ENCODE results near the gene SDK1. TPM values are rescaled to one million over a fixed set of nuclear protein-coding genes. Genes with fewer than 3 reads are reported as not detected.

The SDK1 gene
- total and polyA plus RNA-seq, 10 of the 15 experiments (the other 5 are each of a cell fraction or from before 2014, with no cell fraction given) = 0.14 to 0.33 TPM; not detected in 8

- no peaks in the 10 kb centered on the region for H4K20me1 ChIP-seq (ENCODE audit: control insufficient read depth, insufficient read depth)
- BruUV-seq (replicated peaks) = no TSS peak
- H3K4me1 ChIP-seq (ENCODE audit: control insufficient read depth, insufficient read depth, low read length) = no peaks in the 10 kb centered on the region
- DNase-seq (ENCODE audit: low read depth, low spot score) (no peak), FAIRE-seq (no peak), ATAC-seq (no peak)
- CTCF ChIA-PET = no interaction called here
- POLR2A ChIA-PET = no interaction called here
- intact Hi-C loops (cut with micrococcal nuclease; ENCODE audit: unreplicated experiment) (no loop called here), in situ Hi-C loops (cut with MboI) (no loop called here)
- no peak overlapping the region for H3K4me3 ChIP-seq
- TF ChIP-seq GATAD2B (conservative IDR thresholded peaks at IDR 0.05; ENCODE audit: low read depth) = no peak
- no peak for TF ChIP-seq ZNF384 (IDR thresholded peaks at IDR 0.05; ENCODE audit: borderline replicate concordance, low read depth, low read length)
- no peak for TF ChIP-seq HSF1 (IDR thresholded peaks at IDR 0.05; ENCODE audit: low read depth, low read length)
- no peak for TF ChIP-seq ESRRA (IDR thresholded peaks at IDR 0.05; ENCODE audit: low read length)
- no peak overlapping the region for H2AFZ ChIP-seq (ENCODE audit: control insufficient read depth, low read depth, low read length)
- 23% methylated on average over 4 of the region's 4 CpGs for WGBS (ENCODE audit: insufficient coverage, insufficient replicate concordance, low lambda C conversion rate, missing lambda C conversion rate)
- no peak overlapping the region for H3K27ac ChIP-seq (ENCODE audit: control insufficient read depth, insufficient read depth)
- H3K27me3 ChIP-seq (replicated peaks in 1 of 2; ENCODE audit: control insufficient read depth in 2 of 2, insufficient read depth in 2 of 2, low read length in 1 of 2) = no peaks in the 10 kb centered on the region
- no peaks in the 10 kb centered on the region for H3K9me3 ChIP-seq (replicated peaks; ENCODE audit: control insufficient read depth, insufficient read depth, low read length)
- H3K4me2 ChIP-seq (ENCODE audit: control insufficient read depth, insufficient read depth) = no peak overlapping the region
- no peak overlapping the region for H3K9ac ChIP-seq (ENCODE audit: control insufficient read depth, insufficient read depth, low read length)
- SMC1A ChIA-PET (ENCODE audit: uncharacterized antibody, unreplicated experiment) = no interaction called here
- RAD21 ChIA-PET (ENCODE audit: unreplicated experiment) = no interaction called here
- no peaks in the 10 kb centered on the region for H3K79me2 ChIP-seq (ENCODE audit: control insufficient read depth, insufficient read depth, low read length)
- no peaks in the 10 kb centered on the region for H3K36me3 ChIP-seq (ENCODE audit: control insufficient read depth in 2 of 2, insufficient read depth in 2 of 2, low read length in 1 of 2)
These were observed 137.3 kb downstream of the SDK1 start for GRCh38 chr7:3438352-3438751.

DNA sequence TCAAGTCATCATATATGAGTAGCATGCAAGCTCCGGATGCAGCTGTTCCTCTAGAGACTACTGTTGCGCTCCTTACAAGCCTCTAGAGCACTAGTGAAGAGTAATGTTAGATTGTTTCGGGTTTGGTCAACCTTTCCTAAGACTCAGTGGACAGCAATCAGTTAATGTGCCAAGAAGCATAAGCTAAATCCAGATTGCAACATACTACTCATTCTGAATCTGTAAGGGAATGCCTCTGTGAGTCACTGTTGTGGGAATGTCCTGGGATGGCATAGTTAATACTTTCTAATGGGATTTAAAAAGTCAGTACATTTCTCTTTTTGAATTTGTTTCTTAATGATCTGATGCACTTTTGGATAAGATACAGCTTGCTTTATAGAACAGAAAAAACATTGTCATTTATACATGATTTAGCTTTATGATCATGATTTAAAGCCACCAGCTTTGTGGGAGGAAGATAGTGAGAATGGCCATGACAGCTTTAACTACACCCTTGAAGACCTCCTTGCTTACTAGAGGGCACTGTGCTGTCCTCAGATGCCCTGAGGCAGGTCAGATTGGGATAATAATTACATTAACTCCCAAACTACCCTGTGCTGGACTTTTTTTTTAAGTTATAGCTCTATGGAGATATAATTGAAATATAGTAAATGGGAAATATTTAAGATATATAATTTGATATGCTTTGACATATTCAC is 138.4 kb downstream of the SDK1 start:
- Histone ChIP-seq H3K4me2 (ENCODE audit: control insufficient read depth, insufficient read depth) (no peak overlapping the region), H3K4me1 (ENCODE audit: control insufficient read depth, insufficient read depth, low read length) (no peaks in the 10 kb centered on the region), H2AFZ (ENCODE audit: control insufficient read depth, low read depth, low read length) (no peak overlapping the region), H3K9ac (ENCODE audit: control insufficient read depth, insufficient read depth, low read length) (no peak overlapping the region), H4K20me1 (ENCODE audit: control insufficient read depth, insufficient read depth) (no peaks in the 10 kb centered on the region), H3K79me2 (ENCODE audit: control insufficient read depth, insufficient read depth, low read length) (no peaks in the 10 kb centered on the region), H3K4me3 (no peak overlapping the region), H3K27ac (ENCODE audit: control insufficient read depth, insufficient read depth) (no peak overlapping the region), H3K36me3 (ENCODE audit: control insufficient read depth in 2 of 2, insufficient read depth in 2 of 2, low read length in 1 of 2) (no peaks in the 10 kb centered on the region), H3K27me3 (replicated peaks in 1 of 2; ENCODE audit: control insufficient read depth in 2 of 2, insufficient read depth in 2 of 2, low read length in 1 of 2) (no peaks in the 10 kb centered on the region), H3K9me3 (replicated peaks; ENCODE audit: control insufficient read depth, insufficient read depth, low read length) (no peaks in the 10 kb centered on the region)
- FAIRE-seq (no peak), ATAC-seq (no peak), DNase-seq (ENCODE audit: low read depth, low spot score) (no peak)
- ChIA-PET RAD21 (ENCODE audit: unreplicated experiment) (no interaction called here), SMC1A (ENCODE audit: uncharacterized antibody, unreplicated experiment) (no interaction called here), POLR2A (no interaction called here), CTCF (no interaction called here)
- in situ Hi-C loops (cut with MboI) (no loop called here), intact Hi-C loops (cut with micrococcal nuclease; ENCODE audit: unreplicated experiment) (no loop called here)
- WGBS (ENCODE audit: insufficient coverage, insufficient replicate concordance, low lambda C conversion rate, missing lambda C conversion rate) = 31% methylated on average over 3 of the region's 3 CpGs
- no TSS peak for BruUV-seq (replicated peaks)
- TF ChIP-seq MEF2B (IDR thresholded peaks at IDR 0.05; ENCODE audit: partially characterized antibody, poor library complexity, severe bottlenecking) = no peak
- TF ChIP-seq ATF3 (IDR thresholded peaks at IDR 0.05; ENCODE audit: borderline replicate concordance, extremely low read depth, low read depth, low read length) = no peak
- no peak for TF ChIP-seq RCOR1 (conservative IDR thresholded peaks at IDR 0.05; ENCODE audit: low read depth, low read length)
- no peak for TF ChIP-seq GATAD2B (conservative IDR thresholded peaks at IDR 0.05; ENCODE audit: low read depth)
- TF ChIP-seq CBX5 (IDR thresholded peaks at IDR 0.05; ENCODE audit: low read depth) = no peak
- no peak for TF ChIP-seq ZZZ3 (IDR thresholded peaks at IDR 0.05; ENCODE audit: control insufficient read depth, insufficient read length, low read depth)
- no peak for TF ChIP-seq TAF1 (IDR thresholded peaks at IDR 0.05; ENCODE audit: borderline replicate concordance, low read depth, low read length)
- TF ChIP-seq BACH1 (IDR thresholded peaks at IDR 0.05; ENCODE audit: borderline replicate concordance) = no peak
- no peak for TF ChIP-seq TCF3 (IDR thresholded peaks at IDR 0.05; ENCODE audit: borderline replicate concordance, insufficient read depth, low read depth, low read length)
- TF ChIP-seq, protein P1, sequence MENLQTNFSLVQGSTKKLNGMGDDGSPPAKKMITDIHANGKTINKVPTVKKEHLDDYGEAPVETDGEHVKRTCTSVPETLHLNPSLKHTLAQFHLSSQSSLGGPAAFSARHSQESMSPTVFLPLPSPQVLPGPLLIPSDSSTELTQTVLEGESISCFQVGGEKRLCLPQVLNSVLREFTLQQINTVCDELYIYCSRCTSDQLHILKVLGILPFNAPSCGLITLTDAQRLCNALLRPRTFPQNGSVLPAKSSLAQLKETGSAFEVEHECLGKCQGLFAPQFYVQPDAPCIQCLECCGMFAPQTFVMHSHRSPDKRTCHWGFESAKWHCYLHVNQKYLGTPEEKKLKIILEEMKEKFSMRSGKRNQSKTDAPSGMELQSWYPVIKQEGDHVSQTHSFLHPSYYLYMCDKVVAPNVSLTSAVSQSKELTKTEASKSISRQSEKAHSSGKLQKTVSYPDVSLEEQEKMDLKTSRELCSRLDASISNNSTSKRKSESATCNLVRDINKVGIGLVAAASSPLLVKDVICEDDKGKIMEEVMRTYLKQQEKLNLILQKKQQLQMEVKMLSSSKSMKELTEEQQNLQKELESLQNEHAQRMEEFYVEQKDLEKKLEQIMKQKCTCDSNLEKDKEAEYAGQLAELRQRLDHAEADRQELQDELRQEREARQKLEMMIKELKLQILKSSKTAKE (IDR thresholded peaks at IDR 0.05; ENCODE audit: low read depth, poor library complexity, severe bottlenecking) = no peak
- TF ChIP-seq NR2F1 (conservative IDR thresholded peaks at IDR 0.05) = no peak

Measured in GM12878 (cell line).